ENCODE results near the gene MEPE. TPM values are rescaled to one million over a fixed set of nuclear protein-coding genes. Genes with fewer than 3 reads are reported as not detected.

Gene MEPE
- total and polyA plus RNA-seq, 2 donors (not counting 1 experiment from before 2014, with no cell fraction given): not detected

DNA sequence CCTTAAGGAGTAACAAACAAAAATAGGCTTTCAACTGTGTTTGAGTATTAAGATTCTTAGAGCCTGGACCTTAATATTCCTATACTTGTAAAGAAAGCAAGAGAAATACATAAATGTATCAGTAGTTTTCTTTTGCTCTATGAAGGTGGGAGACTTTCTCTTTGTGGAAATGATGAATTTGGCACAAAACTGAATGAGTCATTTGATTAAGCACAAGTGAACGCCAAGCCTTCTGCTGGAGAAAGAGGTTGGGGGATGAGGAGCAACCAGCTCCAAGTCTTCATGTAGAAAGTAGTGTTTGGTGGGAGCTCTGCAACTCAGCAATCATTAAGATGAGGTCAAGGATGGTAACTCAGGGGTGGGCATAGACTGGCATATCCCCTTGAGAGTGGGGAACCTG is 49.6 kb downstream of the MEPE start:
- WGBS (ENCODE audit: insufficient coverage): 90% methylated on average over 1 of the region's 1 CpG
- Histone ChIP-seq H3K79me2 (ENCODE audit: control insufficient read depth, insufficient read depth, low read length) (no peaks in the 10 kb centered on the region), H3K4me3 (ENCODE audit: control extremely low read depth in 1 of 5, extremely low read depth in 1 of 5, insufficient read depth in 1 of 5, low read depth in 2 of 5, low read length in 4 of 5) (no peak overlapping the region), H3K27ac (ENCODE audit: low read length in 2 of 2) (no peak overlapping the region), H2AFZ (ENCODE audit: insufficient read depth, low read depth, low read length, poor library complexity, severe bottlenecking) (no peak overlapping the region), H3K9ac (ENCODE audit: low read length) (no peak overlapping the region), H3K27me3 (replicated peaks in 1 of 4; ENCODE audit: control extremely low read depth in 1 of 4, control insufficient read depth in 3 of 4, insufficient read depth in 4 of 4, low read length in 3 of 4) (peaks cover 0 to 4% (median 0%) of the 10 kb centered on the region in 4 experiments), H3K4me1 (ENCODE audit: control insufficient read depth in 2 of 2, insufficient read depth in 2 of 2, low read length in 2 of 2) (peaks cover 9 to 12% of the 10 kb centered on the region in 2 donors), H3K9me3 (ENCODE audit: control extremely low read depth in 1 of 3, control insufficient read depth in 2 of 3, insufficient read depth in 1 of 3, low read length in 2 of 3) (no peaks in the 10 kb centered on the region), H3K36me3 (replicated peaks in 1 of 2; ENCODE audit: control extremely low read depth in 1 of 2, control insufficient read depth in 1 of 2, extremely low read depth in 1 of 2, insufficient read depth in 2 of 2, low read length in 1 of 2) (no peaks in the 10 kb centered on the region), H3K4me2 (replicated peaks; ENCODE audit: low read depth, low read length, poor library complexity, severe bottlenecking) (no peak overlapping the region), H4K20me1 (ENCODE audit: control insufficient read depth, insufficient read depth, low read length, poor library complexity, severe bottlenecking) (no peaks in the 10 kb centered on the region)
- Mint-ChIP-seq H3K27ac (no peak overlapping the region), H3K9me3 (ENCODE audit: insufficient read depth) (no peaks in the 10 kb centered on the region), H3K4me3 (no peak overlapping the region), H3K27me3 (no peaks in the 10 kb centered on the region), H3K4me1 (peaks cover 21% of the 10 kb centered on the region)
- TF ChIP-seq, protein P1, sequence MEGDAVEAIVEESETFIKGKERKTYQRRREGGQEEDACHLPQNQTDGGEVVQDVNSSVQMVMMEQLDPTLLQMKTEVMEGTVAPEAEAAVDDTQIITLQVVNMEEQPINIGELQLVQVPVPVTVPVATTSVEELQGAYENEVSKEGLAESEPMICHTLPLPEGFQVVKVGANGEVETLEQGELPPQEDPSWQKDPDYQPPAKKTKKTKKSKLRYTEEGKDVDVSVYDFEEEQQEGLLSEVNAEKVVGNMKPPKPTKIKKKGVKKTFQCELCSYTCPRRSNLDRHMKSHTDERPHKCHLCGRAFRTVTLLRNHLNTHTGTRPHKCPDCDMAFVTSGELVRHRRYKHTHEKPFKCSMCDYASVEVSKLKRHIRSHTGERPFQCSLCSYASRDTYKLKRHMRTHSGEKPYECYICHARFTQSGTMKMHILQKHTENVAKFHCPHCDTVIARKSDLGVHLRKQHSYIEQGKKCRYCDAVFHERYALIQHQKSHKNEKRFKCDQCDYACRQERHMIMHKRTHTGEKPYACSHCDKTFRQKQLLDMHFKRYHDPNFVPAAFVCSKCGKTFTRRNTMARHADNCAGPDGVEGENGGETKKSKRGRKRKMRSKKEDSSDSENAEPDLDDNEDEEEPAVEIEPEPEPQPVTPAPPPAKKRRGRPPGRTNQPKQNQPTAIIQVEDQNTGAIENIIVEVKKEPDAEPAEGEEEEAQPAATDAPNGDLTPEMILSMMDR (IDR thresholded peaks at IDR 0.05): no peak
- no peak for TF ChIP-seq EZH2 (IDR thresholded peaks at IDR 0.05; ENCODE audit: borderline replicate concordance, insufficient read depth, low read depth, low read length, poor library complexity, severe bottlenecking)
- intact Hi-C loops (cut with micrococcal nuclease): no loop called here
- CTCF ChIA-PET: no interaction called here
- POLR2A ChIA-PET: no interaction called here
- no peak for DNase-seq
- no peak for ATAC-seq (ENCODE audit: low read depth)

DNA sequence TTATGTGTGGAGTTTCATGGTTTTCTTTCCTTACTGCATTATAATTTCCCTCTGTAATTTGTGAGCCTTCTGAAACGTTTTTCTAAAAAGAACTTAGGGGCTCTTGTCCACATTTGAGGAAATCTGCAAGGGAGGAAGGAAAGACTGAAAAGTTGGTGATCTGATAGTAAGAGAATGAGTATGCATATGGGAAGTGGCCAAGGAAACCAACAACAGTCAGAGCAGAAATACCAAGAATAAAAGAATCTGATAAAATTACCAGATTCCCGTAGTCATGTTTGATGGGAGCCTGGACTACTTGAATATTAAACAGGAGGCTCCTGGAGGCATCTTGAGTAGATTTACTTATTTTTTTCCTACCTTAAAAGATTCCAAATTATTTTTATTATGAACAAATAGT is 50.1 kb downstream of the MEPE start:
- H3K27ac Mint-ChIP-seq: no peak overlapping the region
- peaks cover 22% of the 10 kb centered on the region for H3K4me1 Mint-ChIP-seq
- CTCF ChIA-PET: no interaction called here
- H2AFZ ChIP-seq (ENCODE audit: insufficient read depth, low read depth, low read length, poor library complexity, severe bottlenecking): no peak overlapping the region
- DNase-seq (no peak), ATAC-seq (ENCODE audit: low read depth) (no peak)
- H3K36me3 ChIP-seq (replicated peaks in 1 of 2; ENCODE audit: control extremely low read depth in 1 of 2, control insufficient read depth in 1 of 2, extremely low read depth in 1 of 2, insufficient read depth in 2 of 2, low read length in 1 of 2): no peaks in the 10 kb centered on the region
- peaks cover 0 to 4% (median 0%) of the 10 kb centered on the region in 4 experiments for H3K27me3 ChIP-seq (replicated peaks in 1 of 4; ENCODE audit: control extremely low read depth in 1 of 4, control insufficient read depth in 3 of 4, insufficient read depth in 4 of 4, low read length in 3 of 4)
- H3K4me2 ChIP-seq (replicated peaks; ENCODE audit: low read depth, low read length, poor library complexity, severe bottlenecking): no peak overlapping the region
- H3K9me3 ChIP-seq (ENCODE audit: control extremely low read depth in 1 of 3, control insufficient read depth in 2 of 3, insufficient read depth in 1 of 3, low read length in 2 of 3): no peaks in the 10 kb centered on the region
- TF ChIP-seq EZH2 (IDR thresholded peaks at IDR 0.05; ENCODE audit: borderline replicate concordance, insufficient read depth, low read depth, low read length, poor library complexity, severe bottlenecking): no peak
- TF ChIP-seq, protein P1 (IDR thresholded peaks at IDR 0.05): no peak
- no peaks in the 10 kb centered on the region for H3K27me3 Mint-ChIP-seq
- no CpG with 5 or more reads among the region's 2 CpGs for WGBS (ENCODE audit: insufficient coverage)
- no peaks in the 10 kb centered on the region for H3K9me3 Mint-ChIP-seq (ENCODE audit: insufficient read depth)
- no peak overlapping the region for H3K9ac ChIP-seq (ENCODE audit: low read length)
- POLR2A ChIA-PET: no interaction called here
- intact Hi-C loops (cut with micrococcal nuclease): no loop called here
- no peaks in the 10 kb centered on the region for H3K79me2 ChIP-seq (ENCODE audit: control insufficient read depth, insufficient read depth, low read length)
- no peak overlapping the region for H3K4me3 Mint-ChIP-seq
- H4K20me1 ChIP-seq (ENCODE audit: control insufficient read depth, insufficient read depth, low read length, poor library complexity, severe bottlenecking): no peaks in the 10 kb centered on the region
- no peak overlapping the region for H3K4me3 ChIP-seq (ENCODE audit: control extremely low read depth in 1 of 5, extremely low read depth in 1 of 5, insufficient read depth in 1 of 5, low read depth in 2 of 5, low read length in 4 of 5)
- H3K4me1 ChIP-seq (ENCODE audit: control insufficient read depth in 2 of 2, insufficient read depth in 2 of 2, low read length in 2 of 2): peaks cover 9 to 12% of the 10 kb centered on the region in 2 donors
- no peak overlapping the region for H3K27ac ChIP-seq (ENCODE audit: low read length in 2 of 2)
